Fibroblast of the aortic adventitia (primary cell): ENCODE results near the gene EFR3B. TPM values are rescaled to one million over a fixed set of nuclear protein-coding genes. Genes with fewer than 3 reads are reported as not detected.

ENCODE experiments used
- DNase-seq: peaks from one replicate; pipeline ENCODE4 v3.0.0-alpha.2; 2010; ENCODE audit warnings: low read depth
- H3K4me3 ChIP-seq: 2 replicates; pipeline ENCODE4 v1.5.1; 2011; ENCODE audit warnings: low read depth, mild to moderate bottlenecking, control low read depth, low read length, moderate library complexity
- CTCF ChIP-seq: IDR thresholded peaks from 2 replicates; pipeline ENCODE4 v1.5.1; 2011; ENCODE audit warnings: mild to moderate bottlenecking, low read length, control low read depth, inconsistent platforms; ENCODE audit not compliant: insufficient read depth
- total RNA-seq: library from RNA; depleted of rRNA; stranded (reverse); fragments of >200 nt; gene quantifications from 2 replicates; pipeline ENCODE4 v1.2.3, GENCODE V29; 2012; ENCODE audit warnings: low replicate concordance

Gene EFR3B
- total RNA-seq, 1 donor: 0.99 TPM

- no peak overlapping the region for H3K4me3 ChIP-seq
- DNase-seq: no peak
- no peak for TF ChIP-seq CTCF
Observed at GRCh38 chr2:25112113-25112512, 70.2 kb downstream of the EFR3B start.

- no peak overlapping the region for H3K4me3 ChIP-seq
- DNase-seq: no peak
- TF ChIP-seq CTCF: no peak
Observed at GRCh38 chr2:25115249-25115883, 73.5 kb downstream of the EFR3B start.

- no peak for TF ChIP-seq CTCF
- peak; percentile 41 for DNase-seq
- H3K4me3 ChIP-seq: no peak overlapping the region
Observed at GRCh38 chr2:25115902-25116301, 74.0 kb downstream of the EFR3B start.

GRCh38 chr2:25116956-25117355 is 75.1 kb downstream of the EFR3B start:
- TF ChIP-seq CTCF: no peak
- DNase-seq: no peak
- H3K4me3 ChIP-seq: no peak overlapping the region

- DNase-seq: no peak
- no peak for TF ChIP-seq CTCF
- no peak overlapping the region for H3K4me3 ChIP-seq
Observed at GRCh38 chr2:25119263-25119662, 77.4 kb downstream of the EFR3B start.

- H3K4me3 ChIP-seq: no peak overlapping the region
- no peak for DNase-seq
- TF ChIP-seq CTCF: no peak
Observed at GRCh38 chr2:25122367-25122766, 80.5 kb downstream of the EFR3B start.

- H3K4me3 ChIP-seq: no peak overlapping the region
- DNase-seq: no peak
- no peak for TF ChIP-seq CTCF
Observed at GRCh38 chr2:25123682-25124081, 81.8 kb downstream of the EFR3B start.
